Body of pancreas (tissue), 4 donors: ENCODE data around the gene SOD1. TPM values are rescaled to one million over a fixed set of nuclear protein-coding genes. Genes with fewer than 3 reads are reported as not detected.

Source experiments
- ATAC-seq: fragments of 150-250 bp; one replicate; pipeline ENCODE4 v1.9.1; 2016
- DNase-seq, 4 donors: peaks; one replicate each; pipeline ENCODE4 v3.0.0-alpha.2; 2019
- H3K27ac ChIP-seq, 4 donors: fragments of 200-600 bp; sonication (generic); 1 replicate in 3 of 4; 2 replicates in 1 of 4; pipeline versions ENCODE4 v1.5.1 to v1.6.1; 2016 to 2019; ENCODE audit warnings: mild to moderate bottlenecking in 1 of 4, mixed read lengths in 1 of 4, moderate library complexity in 1 of 4
- H3K27me3 ChIP-seq, 2 donors: fragments of 200-600 bp; sonication (generic); one replicate each; pipeline ENCODE4 v1.6.0; 2016; ENCODE audit warnings: mild to moderate bottlenecking in 1 of 2
- H3K36me3 ChIP-seq, 2 donors: fragments of 200-600 bp; sonication (generic); replicated peaks in 1 of 2; 2 replicates each; pipeline ENCODE4 v1.5.1; 2016; ENCODE audit warnings: low read depth in 2 of 2; ENCODE audit not compliant: insufficient read depth in 1 of 2
- H3K4me1 ChIP-seq: fragments of 200-600 bp; sonication (generic); one replicate; pipeline ENCODE4 v1.6.0; 2016
- H3K4me3 ChIP-seq, 2 donors: fragments of 200-600 bp; sonication (generic); 1 replicate in 1 of 2; 2 replicates in 1 of 2; pipeline ENCODE4 v1.5.1; 2016 to 2019
- H3K9me3 ChIP-seq, 3 donors: fragments of 200-600 bp; sonication (generic); 1 replicate in 2 of 3; 2 replicates in 1 of 3; pipeline ENCODE4 v1.5.1; 2016
- POLR2A ChIP-seq, 3 donors: fragments of 450-650 bp; IDR thresholded peaks; one replicate each; pipeline ENCODE4 v1.6.1; 2016; ENCODE audit warnings: antibody characterized with exemption in 3 of 3, mild to moderate bottlenecking in 2 of 3
- WGBS, 2 donors: methylation state at CpG; one replicate each; pipeline ENCODE4 v1.1.5; 2017; 5-methylcytosine and 5-hydroxymethylcytosine counted together
- intact Hi-C: fragments of 100-400 bp; cut with DNase I; formaldehyde crosslinking; loops from one replicate; pipeline ENCODE4 v1.15.1; 2023
- total RNA-seq, 2 donors: library from RNA; depleted of rRNA; stranded (reverse); fragments of >200 nt; gene quantifications; one replicate each; pipeline ENCODE4 v1.1.0, GENCODE V29; 2016
- TF ChIP-seq, protein P1 (sequence below), 7 experiments: fragments of 450-650 bp in 4 of 7; fragments of 200-600 bp in 3 of 7; sonication (generic) in 3 of 7; IDR thresholded peaks; one replicate each; pipeline ENCODE4 v1.5.1; 2016 to 2019; ENCODE audit warnings: antibody characterized with exemption in 7 of 7

The SOD1 gene
- total RNA-seq, 2 donors from 2014 or later, result 77.6 to 84.7 TPM

DNA sequence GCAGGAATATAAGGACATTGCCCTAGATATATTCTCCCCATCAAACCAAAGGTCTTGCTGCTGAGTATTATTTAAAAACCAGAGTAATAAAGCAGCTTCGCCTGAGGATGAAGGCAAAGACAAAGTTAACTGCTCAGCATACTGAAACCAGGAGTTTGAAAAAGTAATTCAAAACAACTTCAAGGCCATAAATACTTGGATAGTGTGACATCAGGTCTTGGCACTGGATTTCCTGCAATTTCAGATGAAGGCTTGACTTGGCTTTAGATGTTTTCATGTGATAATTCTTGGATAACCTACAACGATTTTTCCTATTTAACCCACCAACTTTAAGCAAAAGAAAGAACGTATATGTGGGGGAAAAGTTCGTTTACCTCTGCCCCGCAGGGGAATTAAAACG, 10.6 kb downstream of the SOD1 start:
- WGBS, 2 donors, result 79 to 81% methylated on average over 6 of the region's 6 CpGs
- intact Hi-C loops, result no loop called here
- DNase-seq (no peak), ATAC-seq (no peak)
- Histone ChIP-seq H3K4me1 (no peaks in the 10 kb centered on the region), H3K27ac (no peak overlapping the region), H3K27me3 (no peaks in the 10 kb centered on the region), H3K36me3 (peaks cover 0 to 6% of the 10 kb centered on the region in 2 donors), H3K9me3 (no peaks in the 10 kb centered on the region), H3K4me3 (no peak overlapping the region)
- TF ChIP-seq, protein P1, sequence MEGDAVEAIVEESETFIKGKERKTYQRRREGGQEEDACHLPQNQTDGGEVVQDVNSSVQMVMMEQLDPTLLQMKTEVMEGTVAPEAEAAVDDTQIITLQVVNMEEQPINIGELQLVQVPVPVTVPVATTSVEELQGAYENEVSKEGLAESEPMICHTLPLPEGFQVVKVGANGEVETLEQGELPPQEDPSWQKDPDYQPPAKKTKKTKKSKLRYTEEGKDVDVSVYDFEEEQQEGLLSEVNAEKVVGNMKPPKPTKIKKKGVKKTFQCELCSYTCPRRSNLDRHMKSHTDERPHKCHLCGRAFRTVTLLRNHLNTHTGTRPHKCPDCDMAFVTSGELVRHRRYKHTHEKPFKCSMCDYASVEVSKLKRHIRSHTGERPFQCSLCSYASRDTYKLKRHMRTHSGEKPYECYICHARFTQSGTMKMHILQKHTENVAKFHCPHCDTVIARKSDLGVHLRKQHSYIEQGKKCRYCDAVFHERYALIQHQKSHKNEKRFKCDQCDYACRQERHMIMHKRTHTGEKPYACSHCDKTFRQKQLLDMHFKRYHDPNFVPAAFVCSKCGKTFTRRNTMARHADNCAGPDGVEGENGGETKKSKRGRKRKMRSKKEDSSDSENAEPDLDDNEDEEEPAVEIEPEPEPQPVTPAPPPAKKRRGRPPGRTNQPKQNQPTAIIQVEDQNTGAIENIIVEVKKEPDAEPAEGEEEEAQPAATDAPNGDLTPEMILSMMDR (IDR thresholded peaks at IDR 0.05), result no peak
- TF ChIP-seq POLR2A (IDR thresholded peaks at IDR 0.05), result no peak

DNA sequence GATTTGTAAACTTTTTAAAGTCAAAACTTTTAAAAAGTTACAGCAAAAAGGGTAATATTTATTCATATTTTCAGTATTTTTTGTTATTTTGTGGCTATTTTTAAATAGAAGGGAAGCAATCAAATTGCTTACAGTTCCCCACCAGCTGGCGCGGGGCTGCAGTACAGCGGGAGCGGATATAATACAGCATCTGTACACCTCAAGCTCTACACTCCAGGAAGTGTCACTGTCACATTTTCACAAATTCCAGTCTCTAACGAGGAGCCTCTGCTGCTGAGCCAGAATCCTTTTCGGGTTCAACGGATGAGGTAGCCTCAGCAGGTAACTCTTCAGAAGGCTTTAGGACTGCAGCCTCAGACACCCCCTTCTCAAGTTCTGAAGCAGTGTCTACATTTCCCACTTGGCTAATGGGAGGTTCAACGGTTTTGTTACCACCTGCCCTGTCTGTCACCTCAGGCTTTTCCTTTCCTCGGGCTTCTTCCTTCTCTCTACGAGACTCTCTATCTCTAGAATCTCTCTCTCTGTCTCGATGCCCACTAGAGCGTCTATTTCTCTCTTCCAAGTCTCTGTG, 11.7 kb downstream of the SOD1 start:
- no peaks in the 10 kb centered on the region for H3K27me3 ChIP-seq
- TF ChIP-seq POLR2A (IDR thresholded peaks at IDR 0.05), result no peak
- TF ChIP-seq, protein P1 (IDR thresholded peaks at IDR 0.05), result no peak
- H3K4me1 ChIP-seq, result no peaks in the 10 kb centered on the region
- H3K27ac ChIP-seq, result no peak overlapping the region
- DNase-seq (no peak), ATAC-seq (no peak)
- 88 to 90% methylated on average over 12 of the region's 12 CpGs for WGBS, 2 donors
- no peaks in the 10 kb centered on the region for H3K9me3 ChIP-seq
- intact Hi-C loops, result no loop called here
- H3K36me3 ChIP-seq, result peaks cover 0 to 6% of the 10 kb centered on the region in 2 donors
- H3K4me3 ChIP-seq, result no peak overlapping the region

DNA sequence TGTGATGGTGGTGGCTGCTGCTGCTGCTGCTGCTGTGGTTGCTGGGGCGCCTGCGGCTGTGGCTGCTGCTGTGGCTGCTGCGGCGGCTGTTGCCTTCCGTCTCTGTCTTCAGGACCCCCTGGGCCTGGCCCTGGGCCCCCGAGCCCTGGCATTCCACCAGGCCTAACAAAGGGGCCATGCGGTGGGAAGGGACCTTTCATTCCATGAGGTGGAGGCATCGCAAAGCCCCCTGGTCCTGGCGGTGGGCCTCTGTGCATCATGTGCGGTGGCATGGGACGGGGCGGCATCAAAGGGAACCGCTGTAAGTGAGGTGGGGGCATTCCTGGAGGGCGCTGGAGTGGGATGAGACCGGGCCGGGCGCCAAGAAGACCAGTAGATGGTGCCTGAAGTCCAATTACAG, 12.4 kb downstream of the SOD1 start:
- peaks cover 0 to 5% of the 10 kb centered on the region in 2 donors for H3K36me3 ChIP-seq
- DNase-seq, result no peak
- 92 to 99% methylated on average over 9 to 16 of the region's 17 CpGs for WGBS, 2 donors
- H3K4me3 ChIP-seq, result no peak overlapping the region
- no peak for ATAC-seq
- intact Hi-C loops, result no loop called here
- no peak overlapping the region for H3K27ac ChIP-seq
- TF ChIP-seq POLR2A (IDR thresholded peaks at IDR 0.05), result no peak
- TF ChIP-seq, protein P1 (IDR thresholded peaks at IDR 0.05), result no peak
- H3K9me3 ChIP-seq, result no peaks in the 10 kb centered on the region
- H3K27me3 ChIP-seq, result no peaks in the 10 kb centered on the region
- H3K4me1 ChIP-seq, result no peaks in the 10 kb centered on the region

DNA sequence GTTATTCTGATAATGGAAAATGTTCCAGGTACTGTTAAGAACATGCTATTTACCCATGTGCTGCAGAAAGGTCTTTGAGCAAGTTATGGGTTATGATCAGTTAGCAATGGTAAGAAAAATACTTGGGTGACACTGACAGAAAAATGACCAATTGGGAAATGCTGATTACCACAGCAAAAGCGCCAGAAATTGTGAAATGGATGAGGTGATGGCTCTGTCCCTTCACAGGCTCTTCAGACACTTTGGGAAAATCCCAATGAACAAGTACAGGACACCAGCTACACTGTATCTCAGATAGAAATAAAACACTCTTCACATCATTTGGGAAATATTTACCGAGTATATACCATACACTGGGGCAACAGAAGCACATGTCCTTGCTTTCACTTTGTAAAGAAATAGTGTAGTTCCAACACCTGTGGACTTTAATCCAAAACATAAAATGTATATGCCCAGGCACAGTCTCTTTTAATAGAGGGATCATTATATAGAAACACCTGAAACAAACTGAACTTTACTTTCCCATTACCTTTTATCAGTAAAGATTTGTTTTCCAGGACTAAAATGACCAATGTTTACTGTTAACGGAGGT, 13.9 kb downstream of the SOD1 start:
- peaks cover 0 to 2% of the 10 kb centered on the region in 2 donors for H3K36me3 ChIP-seq
- DNase-seq (no peak), ATAC-seq (no peak)
- no peak overlapping the region for H3K27ac ChIP-seq
- H3K9me3 ChIP-seq, result no peaks in the 10 kb centered on the region
- no peaks in the 10 kb centered on the region for H3K27me3 ChIP-seq
- no peaks in the 10 kb centered on the region for H3K4me1 ChIP-seq
- no peak for TF ChIP-seq POLR2A (IDR thresholded peaks at IDR 0.05)
- TF ChIP-seq, protein P1 (IDR thresholded peaks at IDR 0.05), result no peak
- intact Hi-C loops, result no loop called here
- WGBS, 2 donors, result 50 to 70% methylated on average over 3 of the region's 3 CpGs
- H3K4me3 ChIP-seq, result no peak overlapping the region

DNA sequence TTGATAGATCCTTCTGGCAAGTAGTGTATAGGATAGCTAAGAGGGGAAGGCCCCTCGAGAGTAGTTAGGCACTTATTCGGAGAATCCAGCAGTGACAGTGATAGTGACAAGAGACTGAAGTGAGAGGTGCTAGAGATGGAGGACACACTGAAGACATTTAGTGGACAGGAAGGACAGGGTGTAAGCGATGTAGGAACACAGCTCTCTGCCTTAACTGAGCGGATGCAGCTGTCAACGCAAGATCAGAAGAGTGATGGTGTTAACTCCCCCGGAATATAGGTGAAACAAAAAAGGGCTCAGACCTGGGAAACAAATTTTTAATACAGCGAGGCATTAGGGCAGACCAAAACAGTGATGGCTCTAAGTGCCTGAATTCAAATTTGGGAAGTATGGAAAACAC, 15.8 kb downstream of the SOD1 start:
- WGBS, 2 donors, result 90 to 95% methylated on average over 7 of the region's 7 CpGs

More for the DNA sequence above, 15.8 kb downstream of the SOD1 start:
- H3K4me1 ChIP-seq, result no peaks in the 10 kb centered on the region
- DNase-seq (no peak), ATAC-seq (no peak)
- no peak overlapping the region for H3K27ac ChIP-seq
- H3K27me3 ChIP-seq, result no peaks in the 10 kb centered on the region
- intact Hi-C loops, result no loop called here
- H3K9me3 ChIP-seq, result no peaks in the 10 kb centered on the region
- no peaks in the 10 kb centered on the region for H3K36me3 ChIP-seq
- TF ChIP-seq, protein P1 (IDR thresholded peaks at IDR 0.05), result no peak
- TF ChIP-seq POLR2A (IDR thresholded peaks at IDR 0.05), result no peak
- H3K4me3 ChIP-seq, result no peak overlapping the region
